Hepatocyte (in vitro differentiated cells): Measurements from ENCODE around the gene NKRF. TPM values are rescaled to one million over a fixed set of nuclear protein-coding genes. Genes with fewer than 3 reads are reported as not detected.

Experiments used
- DNase-seq: peaks from one replicate; pipeline ENCODE4 v3.0.0-alpha.2; 2016; ENCODE audit warnings: low spot score
- H2AFZ ChIP-seq: fragments of 200-600 bp; sonication (generic); 2 replicates; pipeline ENCODE4 v1.6.0; 2016; ENCODE audit warnings: antibody characterized with exemption, mild to moderate bottlenecking
- H3K27ac ChIP-seq: fragments of 200-600 bp; sonication (generic); 2 replicates; pipeline ENCODE4 v1.5.1; 2016; ENCODE audit warnings: mild to moderate bottlenecking
- H3K27me3 ChIP-seq: fragments of 200-600 bp; sonication (generic); 2 replicates; pipeline ENCODE4 v1.6.1; 2016
- H3K36me3 ChIP-seq: fragments of 200-600 bp; sonication (generic); replicated peaks from 2 replicates; pipeline ENCODE4 v1.5.1; 2016; ENCODE audit warnings: low read depth; ENCODE audit not compliant: insufficient read depth
- H3K4me1 ChIP-seq: fragments of 200-600 bp; sonication (generic); 2 replicates; pipeline ENCODE4 v1.5.1; 2016; ENCODE audit warnings: mild to moderate bottlenecking, moderate library complexity; ENCODE audit not compliant: insufficient read depth
- H3K4me2 ChIP-seq: fragments of 200-600 bp; sonication (generic); 2 replicates; pipeline ENCODE4 v1.6.0; 2016
- H3K4me3 ChIP-seq: fragments of 200-600 bp; sonication (generic); 2 replicates; pipeline ENCODE4 v1.5.1; 2016; ENCODE audit warnings: mild to moderate bottlenecking
- H3K79me2 ChIP-seq: fragments of 200-600 bp; sonication (generic); 2 replicates; pipeline ENCODE4 v1.6.0; 2017; ENCODE audit warnings: mild to moderate bottlenecking
- H3K9me2 ChIP-seq: fragments of 200-600 bp; sonication (generic); replicated peaks from 2 replicates; pipeline ENCODE4 v1.6.0; 2017; ENCODE audit warnings: mild to moderate bottlenecking; ENCODE audit not compliant: insufficient read depth
- H3K9me3 ChIP-seq: fragments of 200-600 bp; sonication (generic); 2 replicates; pipeline ENCODE4 v1.5.1; 2016; ENCODE audit warnings: low read depth, mild to moderate bottlenecking
- H4K20me1 ChIP-seq: fragments of 200-600 bp; sonication (generic); 2 replicates; pipeline ENCODE4 v1.6.0; 2016; ENCODE audit warnings: mild to moderate bottlenecking; ENCODE audit not compliant: insufficient read depth, poor library complexity, severe bottlenecking
- EZH2 ChIP-seq: fragments of 200-600 bp; sonication (generic); IDR thresholded peaks from 2 replicates; pipeline ENCODE4 v1.6.1; 2016; ENCODE audit warnings: antibody characterized with exemption, mild to moderate bottlenecking, borderline replicate concordance
- EZH2phosphoT487 ChIP-seq: fragments of 200-600 bp; sonication (generic); IDR thresholded peaks from one replicate; pipeline ENCODE4 v1.6.1; 2018; ENCODE audit warnings: antibody characterized with exemption, mild to moderate bottlenecking, low read depth, moderate library complexity; ENCODE audit not compliant: unreplicated experiment, severe bottlenecking
- WGBS: methylation state at CpG from one replicate; pipeline ENCODE4 v1.1.6; 2016; ENCODE audit warnings: low lambda C conversion rate; ENCODE audit errors: missing lambda C conversion rate; 5-methylcytosine and 5-hydroxymethylcytosine counted together
- polyA plus RNA-seq: library from polyadenylated mRNA; unstranded; fragments of >200 nt; fragmentation: Nextera tagmentation; extraction: Ambion mirVana; gene quantifications from 2 replicates; pipeline ENCODE4 v1.2.1, GENCODE V29; 2016
- total RNA-seq: library from RNA; depleted of rRNA; stranded (reverse); fragments of >200 nt; gene quantifications from 2 replicates; pipeline ENCODE4 v1.2.3, GENCODE V29; 2014
- TF ChIP-seq, protein P1 (sequence below): fragments of 200-600 bp; sonication (generic); IDR thresholded peaks from 2 replicates; pipeline ENCODE4 v1.5.1; 2016; ENCODE audit warnings: antibody characterized with exemption, mild to moderate bottlenecking; ENCODE audit not compliant: poor library complexity

NKRF gene
- total RNA-seq = 5.8 and 9.0 TPM in 2 replicates
- 2.4 and 3.0 TPM in 2 replicates for polyA plus RNA-seq

GRCh38 chrX:119606280-119607017, at the start of gene NKRF:
Gene NKRF (minus strand): TSS chrX:119606424.
- TF ChIP-seq EZH2 (no peak), EZH2phosphoT487 (no peak)
- TF ChIP-seq, protein P1, sequence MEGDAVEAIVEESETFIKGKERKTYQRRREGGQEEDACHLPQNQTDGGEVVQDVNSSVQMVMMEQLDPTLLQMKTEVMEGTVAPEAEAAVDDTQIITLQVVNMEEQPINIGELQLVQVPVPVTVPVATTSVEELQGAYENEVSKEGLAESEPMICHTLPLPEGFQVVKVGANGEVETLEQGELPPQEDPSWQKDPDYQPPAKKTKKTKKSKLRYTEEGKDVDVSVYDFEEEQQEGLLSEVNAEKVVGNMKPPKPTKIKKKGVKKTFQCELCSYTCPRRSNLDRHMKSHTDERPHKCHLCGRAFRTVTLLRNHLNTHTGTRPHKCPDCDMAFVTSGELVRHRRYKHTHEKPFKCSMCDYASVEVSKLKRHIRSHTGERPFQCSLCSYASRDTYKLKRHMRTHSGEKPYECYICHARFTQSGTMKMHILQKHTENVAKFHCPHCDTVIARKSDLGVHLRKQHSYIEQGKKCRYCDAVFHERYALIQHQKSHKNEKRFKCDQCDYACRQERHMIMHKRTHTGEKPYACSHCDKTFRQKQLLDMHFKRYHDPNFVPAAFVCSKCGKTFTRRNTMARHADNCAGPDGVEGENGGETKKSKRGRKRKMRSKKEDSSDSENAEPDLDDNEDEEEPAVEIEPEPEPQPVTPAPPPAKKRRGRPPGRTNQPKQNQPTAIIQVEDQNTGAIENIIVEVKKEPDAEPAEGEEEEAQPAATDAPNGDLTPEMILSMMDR = no peak
- Histone ChIP-seq H4K20me1 (peaks cover 4% of the 10 kb centered on the region), H3K4me3 (peak within 1 kb of the TSS; percentile 46), H3K9me3 (no peaks in the 10 kb centered on the region), H3K27me3 (no peaks in the 10 kb centered on the region), H3K4me2 (peak within 1 kb of the TSS; percentile 83), H3K79me2 (peaks cover 33% of the 10 kb centered on the region), H3K9me2 (no peaks in the 10 kb centered on the region), H3K27ac (peak within 1 kb of the TSS; percentile 91), H3K36me3 (no peaks in the 10 kb centered on the region), H3K4me1 (no peaks in the 10 kb centered on the region), H2AFZ (peak within 1 kb of the TSS; percentile 78)
- 53% methylated on average over 46 of the region's 46 CpGs for WGBS
- DNase-seq = peak; percentile 93

DNA sequence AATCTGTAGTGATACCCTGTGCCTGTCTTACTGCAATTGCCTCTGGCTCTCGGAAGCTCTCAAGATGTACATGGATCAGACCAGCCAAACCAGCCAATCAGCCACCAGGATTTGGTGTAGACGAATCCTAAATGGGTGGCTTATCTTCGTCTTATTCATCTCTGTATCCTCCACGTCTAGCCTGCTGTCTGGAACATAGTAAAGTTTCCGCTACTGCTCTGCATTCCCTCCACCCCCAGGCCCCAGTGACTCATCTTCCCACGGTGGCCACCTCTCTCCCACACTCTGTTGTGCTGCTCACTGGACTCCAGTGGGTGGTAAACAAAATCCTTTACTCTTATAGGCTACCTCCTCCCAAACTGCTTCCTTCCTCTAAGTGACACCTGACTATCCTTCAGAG, 48.9 kb upstream of the NKRF start:
- H3K27me3 ChIP-seq = no peaks in the 10 kb centered on the region
- peak overlapping the region; percentile 75 for H3K27ac ChIP-seq
- peak; percentile 64 for DNase-seq
- H3K9me3 ChIP-seq = no peaks in the 10 kb centered on the region
- no peak overlapping the region for H3K4me3 ChIP-seq
- no peaks in the 10 kb centered on the region for H4K20me1 ChIP-seq
- peak overlapping the region; percentile 57 for H3K4me2 ChIP-seq
- no peaks in the 10 kb centered on the region for H3K9me2 ChIP-seq
- no peak overlapping the region for H2AFZ ChIP-seq
- peaks cover 7% of the 10 kb centered on the region for H3K4me1 ChIP-seq
- H3K79me2 ChIP-seq = no peaks in the 10 kb centered on the region
- WGBS = 65% methylated on average over 6 of the region's 6 CpGs
- H3K36me3 ChIP-seq = no peaks in the 10 kb centered on the region
- TF ChIP-seq EZH2phosphoT487 (no peak), EZH2 (no peak)
- TF ChIP-seq, protein P1 = no peak

- Histone ChIP-seq H3K36me3 (no peaks in the 10 kb centered on the region), H3K9me3 (no peaks in the 10 kb centered on the region), H3K27ac (peak overlapping the region; percentile 75), H3K4me3 (no peak overlapping the region), H3K79me2 (no peaks in the 10 kb centered on the region), H3K4me2 (peak overlapping the region; percentile 57), H2AFZ (no peak overlapping the region), H3K4me1 (peaks cover 7% of the 10 kb centered on the region), H3K9me2 (no peaks in the 10 kb centered on the region), H3K27me3 (no peaks in the 10 kb centered on the region), H4K20me1 (no peaks in the 10 kb centered on the region)
- TF ChIP-seq EZH2phosphoT487 (no peak), EZH2 (no peak)
- TF ChIP-seq, protein P1 = peak; percentile 26
- WGBS = 62% methylated on average over 8 of the region's 8 CpGs
- DNase-seq = peak; percentile 62
Observed at GRCh38 chrX:119654112-119654531, 47.9 kb upstream of the NKRF start.

DNA sequence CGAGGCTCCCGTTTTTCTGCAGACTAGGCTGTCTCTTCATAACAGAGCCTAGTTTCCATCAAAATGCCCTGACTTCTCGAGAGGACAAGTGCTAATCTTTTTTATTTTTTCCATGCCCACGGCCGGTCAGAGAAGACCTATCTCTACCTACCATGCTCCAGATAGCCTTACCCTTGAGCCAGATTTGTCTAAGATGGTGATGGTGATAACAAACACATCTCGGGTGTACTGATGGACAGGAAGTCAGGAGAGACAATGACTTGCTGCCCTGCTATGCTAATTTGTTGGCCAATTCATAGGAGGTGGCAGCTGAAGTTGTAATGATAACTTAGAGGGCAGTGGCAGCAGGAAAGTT, 42.2 kb upstream of the NKRF start:
- TF ChIP-seq, protein P1 = no peak
- TF ChIP-seq EZH2 = no peak
- TF ChIP-seq EZH2phosphoT487 = no peak
- no peaks in the 10 kb centered on the region for H3K9me3 ChIP-seq
- WGBS = 61% methylated on average over 6 of the region's 6 CpGs
- no peaks in the 10 kb centered on the region for H3K36me3 ChIP-seq
- H3K4me2 ChIP-seq = no peak overlapping the region
- no peak overlapping the region for H3K4me3 ChIP-seq
- no peak overlapping the region for H3K27ac ChIP-seq
- no peak for DNase-seq
- H3K79me2 ChIP-seq = no peaks in the 10 kb centered on the region
- no peak overlapping the region for H2AFZ ChIP-seq
- H3K27me3 ChIP-seq = no peaks in the 10 kb centered on the region
- no peaks in the 10 kb centered on the region for H3K9me2 ChIP-seq
- H3K4me1 ChIP-seq = no peaks in the 10 kb centered on the region
- no peaks in the 10 kb centered on the region for H4K20me1 ChIP-seq
